ENCODE measurements around the gene LHFPL3.
A peak's percentile ranks its signal among the peaks of the same experiment; 100 is the strongest.
"Not testable (repeated sequence)": the region's sequence is repeated elsewhere in the genome, so short reads cannot be mapped to it uniquely, and the experiment has no call there.

Gene LHFPL3

GRCh38 chr7:104482362-104483037, 154.1 kb downstream of the LHFPL3 start:
- DNase-seq (ENCODE audit: low spot score), result no peak

GRCh38 chr7:104486931-104487330, 158.5 kb downstream of the LHFPL3 start:
- DNase-seq (ENCODE audit: low spot score), result no peak

GRCh38 chr7:104487642-104488041, 159.2 kb downstream of the LHFPL3 start:
- no peak for DNase-seq (ENCODE audit: low spot score)

GRCh38 chr7:104497379-104497967, 169.1 kb downstream of the LHFPL3 start:
- DNase-seq (ENCODE audit: low spot score), result no peak

GRCh38 chr7:104499975-104500374, 171.6 kb downstream of the LHFPL3 start:
- DNase-seq (ENCODE audit: low spot score), result no peak

GRCh38 chr7:104509874-104510273, 181.5 kb downstream of the LHFPL3 start:
- no peak for DNase-seq (ENCODE audit: low spot score)

- DNase-seq (ENCODE audit: low spot score), result no peak
These were observed 196.4 kb downstream of the LHFPL3 start for GRCh38 chr7:104524853-104525252.

- DNase-seq (ENCODE audit: low spot score), result no peak
These were observed 199.7 kb downstream of the LHFPL3 start for GRCh38 chr7:104528142-104528541.

- DNase-seq (ENCODE audit: low spot score), result no peak
These were observed 201.2 kb downstream of the LHFPL3 start for GRCh38 chr7:104529567-104529966.

GRCh38 chr7:104530251-104530650, 201.8 kb downstream of the LHFPL3 start:
- DNase-seq (ENCODE audit: low spot score), result no peak

- no peak for DNase-seq (ENCODE audit: low spot score)
These were observed 205.7 kb downstream of the LHFPL3 start for GRCh38 chr7:104534149-104534548.

- DNase-seq (ENCODE audit: low spot score), result no peak
These were observed 207.4 kb downstream of the LHFPL3 start for GRCh38 chr7:104535841-104536240.

- DNase-seq (ENCODE audit: low spot score), result no peak
These were observed 208.6 kb downstream of the LHFPL3 start for GRCh38 chr7:104536956-104537355.

GRCh38 chr7:104538152-104538551, 209.7 kb downstream of the LHFPL3 start:
- no peak for DNase-seq (ENCODE audit: low spot score)

- no peak for DNase-seq (ENCODE audit: low spot score)
These were observed 213.5 kb downstream of the LHFPL3 start for GRCh38 chr7:104541897-104542296.

GRCh38 chr7:104548861-104549260, 220.5 kb downstream of the LHFPL3 start:
- no peak for DNase-seq (ENCODE audit: low spot score)

- DNase-seq (ENCODE audit: low spot score), result no peak
These were observed 222.0 kb downstream of the LHFPL3 start for GRCh38 chr7:104550362-104550761.

- DNase-seq (ENCODE audit: low spot score), result no peak
These were observed 222.8 kb downstream of the LHFPL3 start for GRCh38 chr7:104551226-104551625.

- DNase-seq (ENCODE audit: low spot score), result peak; percentile 74
These were observed 223.7 kb downstream of the LHFPL3 start for GRCh38 chr7:104552102-104552501.

- DNase-seq (ENCODE audit: low spot score), result no peak
These were observed 224.7 kb downstream of the LHFPL3 start for GRCh38 chr7:104553074-104553473.

- not testable (repeated sequence) for DNase-seq (ENCODE audit: low spot score)
These were observed 235.0 kb downstream of the LHFPL3 start for GRCh38 chr7:104563350-104563901.

- DNase-seq (ENCODE audit: low spot score), result no peak
These were observed 241.3 kb downstream of the LHFPL3 start for GRCh38 chr7:104569751-104570150.

GRCh38 chr7:104572554-104572953, 244.2 kb downstream of the LHFPL3 start:
- no peak for DNase-seq (ENCODE audit: low spot score)

GRCh38 chr7:104584620-104585019, 256.2 kb downstream of the LHFPL3 start:
- no peak for DNase-seq (ENCODE audit: low spot score)
